ENCODE measurements around the gene DQX1. TPM values are rescaled to one million over a fixed set of nuclear protein-coding genes. Genes with fewer than 3 reads are reported as not detected.

DQX1 gene
- total and polyA plus RNA-seq, 8 donors = 0.13 to 0.54 (median 0.25) TPM

GRCh38 chr2:74527741-74528140 is 1.7 kb upstream of the DQX1 start:
- no peak overlapping the region for H3K27ac ChIP-seq
- no peak for ATAC-seq
- H3K4me3 ChIP-seq = no peak overlapping the region
- no peak for TF ChIP-seq CTCF (IDR thresholded peaks at IDR 0.05)
- peaks cover 0 to 33% of the 10 kb centered on the region in 2 donors for H3K36me3 ChIP-seq
- intact Hi-C loops (cut with DNase I) = no loop called here
- H3K9me3 ChIP-seq = no peaks in the 10 kb centered on the region
- no peaks in the 10 kb centered on the region for H3K27me3 ChIP-seq
- DNase-seq = no peak
- peaks cover 11 to 30% of the 10 kb centered on the region in 2 donors for H3K4me1 ChIP-seq

GRCh38 chr2:74526649-74527230 is 709 bp upstream of the DQX1 start:
- no peak overlapping the region for H3K27ac ChIP-seq
- ATAC-seq = no peak
- peaks cover 0 to 25% of the 10 kb centered on the region in 2 donors for H3K36me3 ChIP-seq
- intact Hi-C loops (cut with DNase I) = no loop called here
- no peaks in the 10 kb centered on the region for H3K27me3 ChIP-seq
- H3K4me3 ChIP-seq = no peak overlapping the region
- TF ChIP-seq CTCF (IDR thresholded peaks at IDR 0.05) = no peak
- peaks cover 11 to 30% of the 10 kb centered on the region in 2 donors for H3K4me1 ChIP-seq
- H3K9me3 ChIP-seq = no peaks in the 10 kb centered on the region
- no peak for DNase-seq

- Histone ChIP-seq H3K4me3 (no peak overlapping the region), H3K9me3 (no peaks in the 10 kb centered on the region), H3K27me3 (peaks cover 3 to 14% of the 10 kb centered on the region in 2 donors), H3K4me1 (peaks cover 8 to 16% of the 10 kb centered on the region in 2 donors), H3K36me3 (peaks cover 0 to 25% of the 10 kb centered on the region in 2 donors), H3K27ac (no peak overlapping the region)
- TF ChIP-seq CTCF (IDR thresholded peaks at IDR 0.05) = no peak
- intact Hi-C loops (cut with DNase I) = no loop called here
- ATAC-seq (no peak), DNase-seq (no peak)
Observed at GRCh38 chr2:74524955-74525716, 895 bp downstream of the DQX1 start.

GRCh38 chr2:74524005-74524404 is 2.0 kb downstream of the DQX1 start:
- TF ChIP-seq CTCF (IDR thresholded peaks at IDR 0.05) = no peak
- Histone ChIP-seq H3K27me3 (peaks cover 8 to 25% of the 10 kb centered on the region in 2 donors), H3K4me3 (no peak overlapping the region), H3K27ac (no peak overlapping the region), H3K36me3 (peaks cover 0 to 25% of the 10 kb centered on the region in 2 donors), H3K9me3 (no peaks in the 10 kb centered on the region), H3K4me1 (peaks cover 8 to 15% of the 10 kb centered on the region in 2 donors)
- DNase-seq (no peak), ATAC-seq (no peak)
- intact Hi-C loops (cut with DNase I) = no loop called here

- Histone ChIP-seq H3K4me3 (no peak overlapping the region), H3K27me3 (peaks cover 23 to 40% of the 10 kb centered on the region in 2 donors), H3K27ac (no peak overlapping the region), H3K36me3 (peaks cover 0 to 23% of the 10 kb centered on the region in 2 donors), H3K9me3 (no peaks in the 10 kb centered on the region), H3K4me1 (no peaks in the 10 kb centered on the region)
- ATAC-seq = no peak
- no peak for DNase-seq
- intact Hi-C loops (cut with DNase I) = no loop called here
- TF ChIP-seq CTCF (IDR thresholded peaks at IDR 0.05) = no peak
Observed at GRCh38 chr2:74522516-74522915, 3.5 kb downstream of the DQX1 start.
